NCI-H446 (cell line): ENCODE measurements around the gene BLOC1S5.
"Not testable (repeated sequence)": the region's sequence is repeated elsewhere in the genome, so short reads cannot be mapped to it uniquely, and the experiment has no call there.

ENCODE experiments used
- DNase-seq, 2 experiments: peaks; one replicate each; lab custom pipeline; 2025; lab: John Stamatoyannopoulos, UW

BLOC1S5 gene

DNA sequence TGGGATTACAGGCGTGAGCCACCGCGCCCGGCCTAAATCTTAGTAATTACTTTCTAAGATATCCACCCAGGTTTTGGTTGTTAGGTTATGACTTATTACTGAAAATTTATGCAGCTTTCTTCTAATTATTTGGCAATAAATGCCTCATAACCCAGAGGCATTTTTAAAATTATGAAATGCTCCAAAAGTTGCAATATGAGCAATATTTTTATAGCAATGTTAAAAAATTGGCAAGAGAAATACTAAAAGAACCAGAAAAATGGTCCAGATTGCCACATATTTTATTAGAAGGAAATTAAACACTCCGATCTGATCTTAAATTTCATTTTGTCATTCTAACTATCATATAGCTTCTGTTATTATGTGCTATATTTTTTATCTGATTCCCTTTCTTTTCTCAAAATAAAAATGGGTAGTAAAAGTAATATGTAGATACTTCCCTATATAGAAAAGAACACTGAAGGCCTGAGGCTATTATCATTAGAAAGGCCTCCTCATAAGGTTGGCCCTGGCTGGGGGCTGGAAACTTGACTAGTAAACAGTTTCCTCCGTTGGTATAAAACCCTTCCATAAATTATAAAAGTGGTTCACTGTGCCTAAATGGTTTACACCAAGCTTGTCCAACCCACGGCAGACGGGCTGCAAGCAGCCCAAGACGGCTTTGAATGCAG, 22.1 kb downstream of the BLOC1S5 start:
- no peak for DNase-seq

DNA sequence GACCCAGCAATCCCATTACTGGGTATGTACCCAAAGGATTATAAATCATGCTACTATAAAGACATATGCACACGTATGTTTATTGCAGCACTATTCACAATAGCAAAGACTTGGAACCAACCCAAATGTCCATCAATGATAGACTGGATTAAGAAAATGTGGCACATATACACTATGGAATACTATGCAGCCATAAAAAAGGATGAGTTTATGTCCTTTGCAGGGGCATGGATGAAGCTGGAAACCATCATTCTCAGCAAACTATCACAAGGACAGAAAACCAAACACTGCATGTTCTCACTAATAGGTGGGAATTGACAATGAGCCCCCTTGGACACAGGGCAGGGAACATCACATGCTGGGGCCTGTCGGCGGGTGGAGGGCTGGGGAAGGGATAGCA, 30.1 kb downstream of the BLOC1S5 start:
- not testable (repeated sequence) for DNase-seq

DNA sequence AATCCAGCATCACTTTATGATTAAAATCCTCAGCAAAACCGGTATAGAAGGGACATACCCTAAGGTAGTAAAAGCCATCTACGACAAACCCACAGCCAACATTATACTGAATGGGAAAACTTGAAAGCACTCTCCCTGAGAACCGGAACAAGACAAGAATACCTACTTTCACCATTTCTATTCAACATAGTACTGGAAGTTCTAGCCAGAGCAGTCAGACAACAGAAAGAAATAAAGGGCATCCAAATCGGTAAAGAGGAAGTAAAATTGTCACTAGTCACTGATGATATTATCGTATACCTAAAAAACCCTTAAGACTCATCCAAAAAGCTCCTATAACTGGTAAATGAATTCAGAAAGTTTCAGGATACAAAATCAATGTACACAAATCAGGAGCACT, 33.3 kb downstream of the BLOC1S5 start:
- no peak for DNase-seq

DNA sequence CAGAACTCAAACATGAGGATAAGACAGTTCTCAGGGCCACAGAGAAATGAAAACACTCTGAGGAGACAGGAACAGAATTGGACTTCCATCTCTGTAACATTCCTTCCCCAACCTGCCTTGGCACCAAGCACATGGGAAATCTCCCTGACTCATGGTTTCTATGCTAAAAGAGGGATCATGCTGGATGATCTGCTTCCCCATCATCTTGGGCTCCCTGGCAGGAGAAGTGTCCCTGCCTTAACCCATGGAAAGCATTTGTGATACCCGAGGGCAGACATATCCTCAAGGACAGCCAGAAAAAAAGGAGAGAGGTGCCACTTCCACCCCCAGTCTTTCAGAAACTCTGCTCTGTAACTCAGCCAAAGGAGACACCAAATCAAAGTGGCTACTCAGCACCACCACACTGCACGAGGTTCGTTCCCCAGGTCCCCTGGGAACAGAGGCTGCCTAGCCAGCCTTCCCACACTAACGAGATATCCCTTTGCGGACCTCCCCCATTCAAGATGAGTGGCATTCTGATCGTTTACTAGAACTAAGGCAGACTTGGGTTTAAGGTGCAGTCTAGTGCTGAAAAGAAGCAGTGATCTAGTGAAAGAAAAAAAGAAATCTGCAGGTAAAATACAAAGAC, 34.8 kb downstream of the BLOC1S5 start:
- DNase-seq, result no peak

DNA sequence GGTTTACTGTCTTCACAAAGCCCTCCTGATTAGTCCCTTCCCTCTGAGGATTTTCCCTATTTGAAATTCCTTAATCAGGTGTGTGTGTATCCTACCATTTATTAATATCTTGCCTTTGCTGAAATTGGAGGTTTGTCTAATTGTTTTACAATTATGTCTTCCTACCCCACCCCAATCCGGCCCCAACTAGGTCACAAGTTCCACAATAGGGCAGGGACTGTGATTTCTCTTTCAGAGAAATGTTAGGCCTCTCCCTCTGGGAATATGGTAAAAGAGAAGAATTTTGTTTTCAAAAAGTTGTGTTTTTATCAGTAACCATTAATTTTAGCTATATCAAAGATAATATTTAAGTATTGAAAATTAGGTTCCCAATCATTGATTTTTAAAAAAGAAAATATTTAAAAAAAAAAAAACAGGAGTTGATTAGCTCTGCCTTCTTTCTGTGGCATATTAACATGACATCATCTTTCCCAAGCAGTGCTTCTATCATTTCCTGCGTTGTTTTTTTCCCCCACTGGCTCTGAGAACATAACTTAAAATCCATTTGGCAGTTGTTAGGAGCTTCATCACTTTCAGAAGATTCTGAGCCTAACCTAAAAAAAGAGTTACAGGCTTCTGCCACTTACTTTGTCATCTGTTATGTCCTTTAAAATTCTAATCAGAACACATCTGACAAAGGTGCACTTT, 36.1 kb downstream of the BLOC1S5 start:
- no peak for DNase-seq

DNA sequence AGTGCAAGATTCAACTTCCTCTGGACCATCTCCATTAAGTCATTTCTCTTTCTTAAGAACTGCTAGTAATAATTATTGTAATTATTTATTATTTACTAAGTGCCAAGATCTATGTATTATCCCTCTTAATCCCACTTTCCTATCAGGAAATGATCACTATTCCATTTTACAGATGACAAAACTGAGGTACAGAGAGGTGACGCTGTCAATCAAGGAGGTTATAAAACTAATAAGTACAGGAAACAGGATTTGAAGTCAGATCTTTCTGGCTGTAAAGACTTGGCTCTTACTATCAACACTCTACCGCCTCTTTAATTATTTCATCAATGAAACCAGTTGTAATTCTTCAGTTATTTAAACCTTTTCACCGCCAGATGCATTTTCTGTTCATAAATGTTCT, 37.4 kb downstream of the BLOC1S5 start:
- DNase-seq, result no peak

DNA sequence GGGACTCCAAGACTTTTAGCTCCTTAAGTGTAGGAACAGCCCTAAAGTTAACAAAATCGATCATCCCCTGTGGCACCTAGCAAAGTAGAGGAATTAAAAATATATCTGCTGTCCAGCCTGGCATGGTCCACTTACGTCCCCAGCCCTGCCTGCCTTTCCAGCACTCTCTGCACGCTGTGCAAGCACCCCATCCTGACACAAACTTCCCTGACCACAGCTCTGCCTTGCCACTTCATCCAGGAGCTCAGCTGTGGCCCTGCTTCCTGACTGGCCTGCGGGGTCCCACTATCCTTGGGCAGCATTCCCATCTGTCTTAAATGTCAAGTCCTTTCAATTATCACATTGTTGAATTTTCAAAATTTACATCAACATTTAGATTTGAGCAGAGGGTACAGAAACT, 39.0 kb downstream of the BLOC1S5 start:
- no peak for DNase-seq

DNA sequence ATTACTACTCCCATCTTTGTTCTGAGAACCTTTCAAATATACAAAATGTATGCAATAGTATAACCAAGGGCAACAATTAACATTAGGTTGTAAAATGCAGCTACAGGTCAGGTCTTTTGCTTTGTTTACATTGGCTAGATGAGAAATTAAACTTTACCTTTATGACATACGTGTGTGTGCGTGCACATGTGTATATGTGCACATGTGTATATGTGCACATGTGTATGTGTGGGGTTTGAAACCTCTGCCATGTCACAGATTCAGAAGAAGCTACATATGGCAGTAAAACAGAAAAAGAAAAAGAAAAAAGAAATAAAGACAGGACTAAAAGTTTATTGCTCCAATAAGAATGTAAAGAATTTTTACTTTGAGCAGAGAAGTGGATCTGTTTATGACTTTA, 40.6 kb downstream of the BLOC1S5 start:
- DNase-seq, result no peak

DNA sequence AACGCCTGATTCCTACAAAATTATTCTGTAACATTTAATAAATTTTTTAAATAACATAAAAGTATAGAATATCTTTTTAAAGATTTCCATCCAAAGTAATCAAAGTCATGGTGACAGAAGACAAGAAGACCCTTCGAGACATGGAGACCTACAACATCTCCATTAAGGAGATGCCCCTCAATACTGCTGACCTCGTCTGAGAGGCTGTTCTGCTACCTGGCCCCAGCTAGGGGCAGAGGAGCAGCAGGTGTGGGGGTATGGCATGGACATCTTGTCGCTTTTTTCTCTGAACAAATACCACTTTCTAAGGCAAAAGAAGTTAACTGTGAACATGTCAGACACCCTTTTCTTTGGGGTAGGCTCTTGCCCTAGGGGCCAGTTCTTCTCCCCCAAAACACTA, 44.1 kb downstream of the BLOC1S5 start:
- DNase-seq, result no peak

DNA sequence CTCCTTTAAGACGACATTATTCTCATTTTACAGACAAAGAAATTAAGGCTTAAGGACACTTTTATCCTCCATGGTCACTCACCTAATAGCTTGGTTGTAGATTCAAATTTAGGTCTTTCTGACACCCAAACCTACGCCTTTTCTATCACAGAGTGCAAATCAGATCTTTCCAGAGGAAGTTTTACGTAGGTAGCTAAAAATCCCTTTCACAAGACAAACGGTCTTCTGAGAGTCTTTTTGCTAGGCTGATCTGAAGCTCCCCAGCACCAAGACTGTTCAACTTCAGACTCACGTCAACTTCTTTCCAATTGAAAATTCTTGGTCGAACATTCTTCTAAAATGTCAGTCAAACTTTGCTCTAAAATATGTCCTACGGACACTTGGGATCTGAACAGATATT, 46.5 kb downstream of the BLOC1S5 start:
- DNase-seq, result no peak

DNA sequence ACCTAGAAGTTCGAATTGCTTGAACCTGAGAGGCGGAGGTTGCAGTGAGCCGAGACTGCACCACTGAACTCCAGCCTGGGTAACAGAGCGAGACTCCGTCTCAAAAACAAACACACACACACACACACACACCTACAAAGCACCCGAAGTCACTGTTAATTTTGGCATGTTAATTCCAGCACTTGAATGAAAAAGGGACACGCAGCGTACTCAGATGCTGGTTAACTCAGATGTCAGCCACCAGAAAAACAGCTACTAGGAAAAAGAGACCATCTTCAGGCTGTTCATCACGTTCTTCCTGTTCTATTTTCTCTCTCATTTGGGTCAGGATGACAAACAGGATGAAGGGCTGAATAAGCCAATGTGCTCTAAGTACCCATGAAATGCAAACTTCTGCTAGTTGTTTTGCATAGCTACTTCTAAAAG, 46.9 kb downstream of the BLOC1S5 start:
- DNase-seq, result no peak

DNA sequence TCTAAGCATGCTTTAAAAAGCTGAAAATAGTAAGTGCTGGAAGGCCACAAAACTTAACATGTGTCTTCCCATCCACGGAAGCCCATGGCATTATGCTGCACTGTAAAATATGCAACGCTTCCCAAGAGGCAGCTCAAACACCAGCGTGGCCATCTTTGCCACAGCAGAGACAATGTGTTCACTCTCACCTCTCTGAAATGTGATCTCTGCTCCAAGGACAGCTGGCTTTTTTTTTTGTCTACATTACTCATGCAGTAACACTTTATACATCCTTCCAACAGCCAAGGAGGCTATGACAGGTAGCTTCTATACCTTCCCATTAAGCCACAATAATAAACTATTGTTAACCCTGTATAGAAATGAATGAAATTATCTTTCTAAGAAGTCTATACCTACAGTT, 49.2 kb downstream of the BLOC1S5 start:
- DNase-seq, result no peak

DNA sequence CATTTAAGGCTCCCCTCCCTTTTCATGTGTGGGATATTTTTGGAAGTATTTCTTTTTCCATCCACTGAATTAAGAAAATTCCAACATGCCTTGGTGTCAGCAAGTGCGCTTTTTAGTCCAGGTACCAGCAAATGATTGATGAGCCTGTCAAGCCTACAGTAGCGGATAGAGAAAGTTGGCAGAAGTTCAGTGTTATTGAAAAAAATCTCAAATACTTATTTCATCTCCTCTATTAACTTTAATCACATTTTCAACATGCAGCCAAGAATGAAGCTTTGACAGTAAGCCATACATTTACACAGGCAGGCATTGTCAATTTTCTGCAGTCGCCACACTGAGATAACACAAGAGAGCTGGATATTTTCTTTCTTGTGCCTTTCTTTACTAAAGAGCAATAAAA, 50.4 kb downstream of the BLOC1S5 start:
- peak in 1 of 2 experiments; percentile 45 for DNase-seq

DNA sequence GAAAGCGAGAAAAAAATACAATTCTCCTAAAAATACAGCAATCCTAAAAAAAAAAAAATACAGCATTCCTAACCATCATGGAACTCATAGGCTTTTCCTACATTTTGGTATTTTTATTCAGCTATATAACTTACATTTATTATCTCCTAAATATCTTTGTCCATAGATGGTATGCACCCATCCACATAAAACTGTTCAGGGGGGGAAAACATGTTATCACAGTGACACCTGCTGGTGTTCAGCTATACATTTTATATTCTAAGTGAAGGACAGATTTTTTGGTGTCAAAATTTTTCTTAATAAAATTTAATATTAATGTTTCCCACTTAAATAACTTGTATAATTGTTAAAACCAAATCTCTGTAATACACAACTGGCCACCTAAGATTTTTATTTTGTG, 58.0 kb downstream of the BLOC1S5 start:
- peak in 1 of 2 experiments; percentile 3 for DNase-seq

DNA sequence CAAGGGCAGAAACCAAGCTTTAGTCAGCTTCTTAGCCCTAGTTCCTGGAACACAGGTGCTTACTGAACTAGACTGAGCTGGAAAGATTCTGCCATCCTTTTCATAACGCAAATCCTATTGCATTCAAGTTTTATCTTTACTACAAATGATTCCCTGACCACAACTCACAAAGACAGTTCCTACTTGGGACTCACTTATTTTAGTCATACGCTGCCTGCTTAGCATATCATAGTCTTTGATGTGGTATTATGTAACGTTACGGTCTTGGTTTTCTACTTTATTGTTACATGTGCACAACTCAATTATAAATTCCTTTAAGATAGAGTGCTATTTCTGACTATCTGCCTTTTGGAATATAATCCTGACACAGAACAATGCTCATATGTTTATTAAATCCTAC, 59.1 kb downstream of the BLOC1S5 start:
- DNase-seq, result no peak

DNA sequence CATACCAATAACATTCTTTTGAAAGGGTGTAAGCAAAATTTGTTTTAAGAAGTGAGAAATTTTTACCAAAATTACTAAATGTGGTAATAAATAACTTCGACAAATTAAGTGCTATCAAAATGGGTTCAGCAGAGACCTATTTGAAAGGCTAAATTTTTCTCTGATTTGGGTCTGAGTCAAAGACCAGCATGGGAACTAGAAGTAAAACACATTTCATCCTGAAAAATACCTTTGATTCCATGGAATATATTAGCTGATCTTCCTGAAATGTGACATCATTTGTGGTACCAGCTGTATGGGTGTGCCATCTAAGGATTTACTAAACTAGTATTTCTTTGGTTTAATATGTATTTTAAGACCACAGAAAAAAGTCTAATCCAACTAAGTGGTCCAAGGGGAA, 63.6 kb downstream of the BLOC1S5 start:
- DNase-seq, result no peak

DNA sequence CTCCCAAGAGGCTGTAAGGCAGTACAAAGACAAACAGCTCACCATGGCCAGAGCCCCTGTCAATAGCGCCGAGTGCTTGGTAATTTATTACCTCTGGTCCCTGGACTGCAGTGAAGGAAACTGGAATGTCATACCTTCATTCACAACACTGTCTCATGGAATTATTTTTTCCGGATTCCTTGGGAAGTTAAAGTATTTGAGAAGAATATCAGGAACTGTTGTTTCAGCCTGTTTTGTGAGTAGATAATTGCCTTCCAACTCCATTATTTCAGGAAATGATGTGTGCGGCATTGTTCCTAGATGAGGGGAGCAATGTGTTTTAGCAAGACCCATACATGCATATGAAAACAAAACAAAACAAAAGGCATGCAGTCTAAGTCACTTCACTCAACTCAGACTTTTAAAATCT, 64.0 kb downstream of the BLOC1S5 start:
- DNase-seq, result no peak

DNA sequence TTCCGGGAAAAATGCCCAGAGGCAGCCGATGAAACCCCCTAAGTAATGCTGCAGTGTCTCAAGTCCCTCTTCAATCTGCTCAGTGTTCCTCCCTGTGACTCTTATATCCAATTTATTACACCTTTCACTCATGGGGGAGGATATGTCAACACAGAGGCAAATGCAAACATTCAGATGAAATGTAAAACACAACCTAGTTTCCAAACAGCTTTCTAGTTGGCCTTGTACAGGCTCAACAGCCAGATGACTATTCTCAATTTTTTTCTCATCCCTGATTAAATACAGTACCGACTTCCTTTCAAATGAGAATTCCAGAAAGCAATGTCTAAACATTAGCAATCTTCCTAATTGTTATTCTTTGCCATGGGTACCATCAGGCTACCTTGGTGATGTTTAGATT, 65.0 kb downstream of the BLOC1S5 start:
- no peak for DNase-seq

DNA sequence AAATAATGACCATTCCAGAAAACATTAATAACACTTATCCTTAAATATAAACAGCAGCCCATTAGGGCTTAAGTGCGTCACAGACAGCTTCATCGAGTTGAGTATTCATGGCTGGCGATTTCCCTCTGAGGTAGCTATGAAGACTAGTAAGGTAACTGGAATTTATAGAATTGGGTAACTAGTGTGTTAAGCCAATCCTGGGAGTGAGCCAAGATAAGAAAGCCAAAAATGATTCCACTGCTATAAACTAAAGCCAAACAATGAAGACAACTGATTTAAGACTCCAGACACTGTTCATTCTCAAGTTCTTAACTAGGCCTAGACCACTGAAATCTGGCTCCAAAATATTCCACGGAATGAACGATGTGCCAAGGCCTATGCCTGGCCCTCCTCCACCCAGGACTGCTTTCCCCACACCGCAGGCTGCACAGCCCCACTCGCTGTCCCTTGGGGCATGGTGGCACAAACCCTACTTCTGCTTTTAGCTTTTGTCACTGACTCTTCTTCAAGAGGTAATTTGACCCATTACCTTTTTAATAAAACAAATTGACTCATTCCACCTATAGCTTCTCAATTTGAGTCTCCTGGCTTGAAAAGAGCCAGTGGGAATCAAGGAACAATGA, 66.0 kb downstream of the BLOC1S5 start:
- peak in 1 of 2 experiments; percentile 16 for DNase-seq

DNA sequence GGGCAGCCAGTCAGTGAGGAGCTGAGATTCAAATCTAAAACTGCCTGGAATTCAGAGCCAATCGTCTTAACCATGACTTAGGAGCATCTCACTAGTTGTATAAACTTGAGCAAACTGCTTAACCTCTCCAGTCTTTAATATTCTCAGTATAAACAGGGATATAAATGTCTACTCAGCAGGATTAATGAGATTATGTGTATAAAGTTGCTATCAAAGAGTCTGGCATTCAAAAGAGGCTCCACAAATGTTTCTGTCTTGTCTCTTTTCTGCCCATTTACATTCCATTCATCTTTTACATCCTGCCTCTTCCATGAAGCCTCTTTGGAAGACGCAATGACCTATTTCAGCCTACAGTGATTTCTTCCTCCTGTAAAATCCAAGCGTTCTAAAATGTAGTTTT, 66.9 kb downstream of the BLOC1S5 start:
- DNase-seq, result no peak

DNA sequence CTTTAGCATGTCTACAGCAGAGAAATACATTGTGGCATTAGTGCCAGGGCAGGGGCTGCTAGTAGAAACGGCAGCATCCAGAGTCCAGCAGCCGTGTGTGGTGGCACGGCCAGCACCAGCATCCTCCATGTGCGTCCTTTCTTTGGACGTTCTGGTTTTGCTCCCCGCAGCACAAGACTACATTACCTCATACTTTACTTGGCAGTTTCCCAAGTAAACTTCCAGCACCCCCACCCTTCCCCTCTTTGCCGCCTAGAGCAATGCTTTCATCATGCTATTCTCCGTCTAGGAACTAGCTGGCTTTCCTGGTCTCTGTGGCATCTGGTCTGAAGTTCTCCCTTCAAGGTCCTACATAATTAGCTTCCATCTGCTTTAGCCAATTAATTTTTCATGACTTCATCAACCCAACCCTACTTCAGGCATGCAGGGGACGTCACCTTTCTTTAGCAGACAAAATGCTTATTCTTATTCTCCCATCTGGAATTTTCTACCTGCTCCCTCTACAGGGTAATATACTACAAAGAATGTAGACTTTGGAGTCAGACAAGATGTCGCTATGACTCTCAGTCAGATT, 67.6 kb downstream of the BLOC1S5 start:
- DNase-seq, result peak in 1 of 2 experiments; percentile 39

DNA sequence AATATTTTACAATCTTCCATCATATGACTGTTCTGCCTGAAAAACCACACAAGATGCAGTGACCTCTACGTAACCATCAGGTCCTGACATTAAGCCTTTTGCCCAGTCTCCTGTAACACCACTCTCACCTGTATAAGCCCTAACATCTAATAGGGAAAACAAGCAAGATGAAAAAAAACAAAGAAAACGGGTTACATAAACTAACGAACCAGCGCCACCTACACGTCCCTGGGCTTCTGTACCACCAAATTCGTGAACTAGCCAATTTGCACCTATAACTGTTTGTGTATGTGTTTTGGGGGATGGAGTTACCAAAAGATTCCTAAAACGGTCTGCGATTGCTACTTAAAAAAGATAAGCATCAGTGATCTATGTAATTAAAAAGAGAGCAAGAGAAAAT, 70.2 kb downstream of the BLOC1S5 start:
- DNase-seq, result no peak

DNA sequence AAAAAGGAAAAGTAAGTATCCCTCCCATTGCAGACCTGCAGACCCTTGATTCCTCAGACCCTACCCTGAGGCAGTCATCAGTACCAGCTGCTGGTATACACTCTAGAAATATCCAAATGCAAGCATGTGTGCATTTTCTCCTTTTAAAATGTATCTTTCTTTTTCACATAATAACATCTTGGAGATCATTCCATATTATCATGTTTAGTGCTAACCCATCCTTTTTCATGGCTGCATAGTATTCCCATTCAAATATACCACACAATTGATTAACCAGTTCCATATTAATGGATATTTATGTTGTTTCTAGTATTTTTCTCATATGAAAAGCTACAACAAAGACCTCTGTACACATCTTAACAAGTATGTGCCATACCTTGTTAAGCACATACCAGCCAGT, 70.8 kb downstream of the BLOC1S5 start:
- no peak for DNase-seq
